ENCODE measurements around the gene PRR12.

PRR12 gene

GRCh38 chr19:49590971-49591730 is at the start of gene PRR12:
TSS of gene PRR12 (plus strand) at chr19:49591182. CDS start at chr19:49591655, 473 bp downstream.
- peak; percentile 77 to 86 for DNase-seq

- no peak for DNase-seq
Measured at GRCh38 chr19:49541914-49542313, 49.1 kb upstream of the PRR12 start.

- DNase-seq: no peak
Measured at GRCh38 chr19:49542446-49542845, 48.5 kb upstream of the PRR12 start.

GRCh38 chr19:49543032-49543431 is 48.0 kb upstream of the PRR12 start:
- no peak for DNase-seq

GRCh38 chr19:49544154-49544553 is 46.8 kb upstream of the PRR12 start:
- no peak for DNase-seq

GRCh38 chr19:49546825-49547565 is 44.0 kb upstream of the PRR12 start:
- DNase-seq: peak; percentile 71 to 85

- DNase-seq: no peak
Measured at GRCh38 chr19:49549045-49549444, 41.9 kb upstream of the PRR12 start.

GRCh38 chr19:49551531-49551930 is 39.5 kb upstream of the PRR12 start:
- no peak for DNase-seq

GRCh38 chr19:49552749-49553148 is 38.2 kb upstream of the PRR12 start:
- peak in 1 of 2 donors; percentile 63 for DNase-seq

- no peak for DNase-seq
Measured at GRCh38 chr19:49553451-49554271, 37.3 kb upstream of the PRR12 start.

- peak; percentile 41 to 69 for DNase-seq
Measured at GRCh38 chr19:49554701-49555181, 36.2 kb upstream of the PRR12 start.

- peak; percentile 85 to 88 for DNase-seq
Measured at GRCh38 chr19:49555600-49556411, 35.2 kb upstream of the PRR12 start.

- no peak for DNase-seq
Measured at GRCh38 chr19:49556412-49557398, 34.3 kb upstream of the PRR12 start.

GRCh38 chr19:49557641-49558325 is 33.2 kb upstream of the PRR12 start:
- no peak for DNase-seq

- DNase-seq: peak in 1 of 2 donors; percentile 22
Measured at GRCh38 chr19:49558591-49558990, 32.4 kb upstream of the PRR12 start.

GRCh38 chr19:49559443-49559842 is 31.5 kb upstream of the PRR12 start:
- no peak for DNase-seq

- DNase-seq: no peak
Measured at GRCh38 chr19:49559928-49560327, 31.1 kb upstream of the PRR12 start.

GRCh38 chr19:49560358-49560900 is 30.6 kb upstream of the PRR12 start:
- peak in 1 of 2 donors; percentile 23 for DNase-seq

- no peak for DNase-seq
Measured at GRCh38 chr19:49564616-49565045, 26.4 kb upstream of the PRR12 start.

- DNase-seq: no peak
Measured at GRCh38 chr19:49565261-49565660, 25.7 kb upstream of the PRR12 start.
